Upper lobe of left lung (tissue), 6 donors: Measurements from ENCODE around the gene PHF21B. TPM values are rescaled to one million over a fixed set of nuclear protein-coding genes. Genes with fewer than 3 reads are reported as not detected.

Experiments used
- ATAC-seq, 2 donors: fragments of 200-7000 bp; cut with Tn5 transposase; one replicate each; pipeline ENCODE4 v1.9.1; 2022; ENCODE audit warnings: mild to moderate bottlenecking in 2 of 2, moderate library complexity in 2 of 2; ENCODE audit not compliant: low FRiP score in 2 of 2
- DNase-seq, 2 donors: peaks; one replicate each; pipeline ENCODE4 v3.0.0-alpha.2; 2019 to 2020
- H3K27ac ChIP-seq, 4 donors: fragments of 200-600 bp; sonication (generic); one replicate each; pipeline ENCODE4 v1.5.1; 2016 to 2019
- H3K27me3 ChIP-seq, 4 donors: fragments of 200-600 bp; sonication (generic); one replicate each; pipeline ENCODE4 v1.5.1; 2017 to 2019
- H3K36me3 ChIP-seq, 4 donors: fragments of 200-600 bp; sonication (generic); one replicate each; pipeline ENCODE4 v1.5.1; 2016 to 2019
- H3K4me1 ChIP-seq, 4 donors: fragments of 200-600 bp; sonication (generic); one replicate each; pipeline ENCODE4 v1.5.1; 2018 to 2019
- H3K4me3 ChIP-seq, 4 donors: fragments of 200-600 bp; sonication (generic); one replicate each; pipeline ENCODE4 v1.5.1; 2017 to 2019; ENCODE audit warnings: mild to moderate bottlenecking in 2 of 4, moderate library complexity in 1 of 4
- H3K9me3 ChIP-seq, 4 donors: fragments of 200-600 bp; sonication (generic); one replicate each; pipeline ENCODE4 v1.5.1; 2018 to 2019
- EP300 ChIP-seq, 4 donors: sonication (generic); formaldehyde crosslinking; IDR thresholded peaks; one replicate each; pipeline ENCODE4 v1.5.1; 2017; ENCODE audit warnings: antibody characterized with exemption in 4 of 4, control low read depth in 2 of 4
- POLR2A ChIP-seq, 4 donors: fragments of 450-650 bp; IDR thresholded peaks; one replicate each; pipeline ENCODE4 v1.5.1; 2016 to 2017; ENCODE audit warnings: antibody characterized with exemption in 4 of 4, mild to moderate bottlenecking in 2 of 4
- POLR2AphosphoS5 ChIP-seq, 2 donors: sonication (generic); formaldehyde crosslinking; IDR thresholded peaks; one replicate each; pipeline ENCODE4 v1.5.1; 2017; ENCODE audit warnings: antibody characterized with exemption in 2 of 2
- WGBS, 2 donors: methylation state at CpG; one replicate each; pipeline ENCODE4 v1.1.5; 2017 to 2018; 5-methylcytosine and 5-hydroxymethylcytosine counted together
- total RNA-seq, 6 donors: library from RNA; depleted of rRNA in 4 of 6; stranded (reverse); fragments of >200 nt in 4 of 6; gene quantifications; one replicate each; pipeline versions ENCODE4 v1.1.0 to v1.2.1, GENCODE V29; 2016 to 2021
- TF ChIP-seq, protein P1 (sequence below), 6 experiments: fragments of 450-650 bp in 4 of 6; fragments of 200-600 bp in 2 of 6; sonication (generic) in 2 of 6; IDR thresholded peaks; one replicate each; pipeline ENCODE4 v1.5.1; 2016 to 2019; ENCODE audit warnings: antibody characterized with exemption in 6 of 6
- donor health status: DM: no; HTN: no; CAD: no; lungs with moderate emphysema.
- donor health status: DM: no; HTN: yes; CAD: no; lungs with severe emphysema.

Gene PHF21B
- total RNA-seq, 6 donors from 2014 or later: 0.06 to 0.24 TPM; not detected in 4

DNA sequence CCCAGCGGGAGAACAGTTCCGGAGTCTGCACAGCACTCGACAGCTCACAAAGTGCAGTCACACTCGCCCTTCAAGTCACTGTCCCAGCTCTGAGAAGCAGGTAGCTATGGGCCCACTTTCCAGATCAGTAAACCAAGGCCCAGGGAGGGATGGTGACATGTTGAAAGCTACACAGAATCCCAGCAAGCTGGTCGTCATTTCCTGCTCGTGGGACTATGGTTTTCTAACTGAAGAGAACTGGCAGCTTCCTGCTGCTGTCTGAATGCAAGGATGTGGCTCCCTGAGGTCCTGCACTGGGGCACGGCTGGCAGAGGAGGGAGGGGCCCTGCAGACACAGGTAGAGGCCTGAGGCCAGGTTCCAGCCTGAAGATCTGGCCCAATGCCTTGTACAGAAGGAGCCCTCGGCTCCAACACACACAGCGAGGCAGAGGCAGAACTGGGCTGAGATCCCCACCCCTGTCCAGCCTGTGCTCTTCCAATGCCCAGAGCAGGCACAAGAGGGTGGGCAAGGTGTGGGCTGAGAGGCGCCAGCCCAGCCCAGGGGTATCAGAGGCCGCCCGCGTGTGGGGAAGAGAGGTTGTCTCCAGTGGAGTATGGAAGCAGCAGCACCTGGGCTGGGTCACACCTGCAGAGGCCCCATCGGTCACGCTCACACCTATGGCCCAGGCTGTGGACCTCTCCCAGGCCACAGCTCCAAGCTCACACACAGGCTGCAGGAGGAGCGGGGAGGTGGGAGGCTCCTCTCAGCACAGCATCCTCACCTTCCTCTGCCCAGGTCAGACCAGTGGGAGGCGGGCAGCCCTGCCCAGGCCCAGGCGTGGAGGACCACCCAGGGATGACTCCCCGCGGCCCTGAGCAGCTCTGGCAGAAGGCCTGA is 119.2 kb downstream of the PHF21B start:
- Histone ChIP-seq H3K9me3 (no peaks in the 10 kb centered on the region), H3K4me3 (no peak overlapping the region), H3K4me1 (no peaks in the 10 kb centered on the region), H3K27ac (no peak overlapping the region), H3K36me3 (no peaks in the 10 kb centered on the region), H3K27me3 (no peaks in the 10 kb centered on the region)
- WGBS, 2 donors: 81 to 86% methylated on average over 14 to 19 of the region's 20 CpGs
- peak in 1 of 2 donors; percentile 1 for ATAC-seq
- DNase-seq: peak in 1 of 2 donors; percentile 64
- TF ChIP-seq EP300 (IDR thresholded peaks at IDR 0.05): no peak
- no peak for TF ChIP-seq POLR2AphosphoS5 (IDR thresholded peaks at IDR 0.05)
- TF ChIP-seq, protein P1, sequence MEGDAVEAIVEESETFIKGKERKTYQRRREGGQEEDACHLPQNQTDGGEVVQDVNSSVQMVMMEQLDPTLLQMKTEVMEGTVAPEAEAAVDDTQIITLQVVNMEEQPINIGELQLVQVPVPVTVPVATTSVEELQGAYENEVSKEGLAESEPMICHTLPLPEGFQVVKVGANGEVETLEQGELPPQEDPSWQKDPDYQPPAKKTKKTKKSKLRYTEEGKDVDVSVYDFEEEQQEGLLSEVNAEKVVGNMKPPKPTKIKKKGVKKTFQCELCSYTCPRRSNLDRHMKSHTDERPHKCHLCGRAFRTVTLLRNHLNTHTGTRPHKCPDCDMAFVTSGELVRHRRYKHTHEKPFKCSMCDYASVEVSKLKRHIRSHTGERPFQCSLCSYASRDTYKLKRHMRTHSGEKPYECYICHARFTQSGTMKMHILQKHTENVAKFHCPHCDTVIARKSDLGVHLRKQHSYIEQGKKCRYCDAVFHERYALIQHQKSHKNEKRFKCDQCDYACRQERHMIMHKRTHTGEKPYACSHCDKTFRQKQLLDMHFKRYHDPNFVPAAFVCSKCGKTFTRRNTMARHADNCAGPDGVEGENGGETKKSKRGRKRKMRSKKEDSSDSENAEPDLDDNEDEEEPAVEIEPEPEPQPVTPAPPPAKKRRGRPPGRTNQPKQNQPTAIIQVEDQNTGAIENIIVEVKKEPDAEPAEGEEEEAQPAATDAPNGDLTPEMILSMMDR (IDR thresholded peaks at IDR 0.05): no peak
- no peak for TF ChIP-seq POLR2A (IDR thresholded peaks at IDR 0.05)

DNA sequence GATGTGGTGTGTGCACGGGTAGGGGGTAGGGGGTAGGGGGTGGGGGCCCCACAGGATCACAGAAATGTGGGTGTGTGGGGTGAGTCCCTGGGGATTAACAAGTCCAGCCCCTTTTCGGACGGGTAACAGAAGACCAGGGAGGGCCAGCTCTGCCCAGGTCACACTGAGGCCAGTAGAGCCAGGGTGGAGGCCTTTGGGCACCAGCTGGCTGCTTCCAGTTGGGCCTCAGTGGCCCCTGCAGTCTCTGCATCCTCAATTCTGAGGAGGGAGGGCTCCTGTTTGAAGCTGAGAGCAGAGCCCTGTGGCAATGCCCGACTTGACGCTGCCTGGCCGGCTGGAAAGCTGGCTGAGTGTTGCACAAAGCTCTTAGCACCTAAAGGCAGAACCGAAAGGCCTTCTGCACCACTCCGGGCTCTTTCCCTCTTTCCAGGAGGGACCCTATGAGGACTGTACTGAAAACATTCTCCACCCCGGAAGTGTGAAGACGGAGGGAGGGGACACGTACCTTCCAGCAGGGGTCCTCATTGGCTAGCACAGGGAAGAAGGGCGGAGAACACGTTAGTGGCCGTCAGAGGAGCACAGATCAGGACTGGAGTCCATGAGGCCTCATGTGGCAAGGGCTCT is 120.4 kb downstream of the PHF21B start:
- Histone ChIP-seq H3K27me3 (no peaks in the 10 kb centered on the region), H3K9me3 (no peaks in the 10 kb centered on the region), H3K4me1 (no peaks in the 10 kb centered on the region), H3K4me3 (no peak overlapping the region), H3K36me3 (no peaks in the 10 kb centered on the region), H3K27ac (no peak overlapping the region)
- TF ChIP-seq, protein P1 (IDR thresholded peaks at IDR 0.05): no peak
- no peak for TF ChIP-seq EP300 (IDR thresholded peaks at IDR 0.05)
- no peak for TF ChIP-seq POLR2AphosphoS5 (IDR thresholded peaks at IDR 0.05)
- TF ChIP-seq POLR2A (IDR thresholded peaks at IDR 0.05): no peak
- 64 to 82% methylated on average over 13 to 14 of the region's 14 CpGs for WGBS, 2 donors
- no peak for DNase-seq
- no peak for ATAC-seq

DNA sequence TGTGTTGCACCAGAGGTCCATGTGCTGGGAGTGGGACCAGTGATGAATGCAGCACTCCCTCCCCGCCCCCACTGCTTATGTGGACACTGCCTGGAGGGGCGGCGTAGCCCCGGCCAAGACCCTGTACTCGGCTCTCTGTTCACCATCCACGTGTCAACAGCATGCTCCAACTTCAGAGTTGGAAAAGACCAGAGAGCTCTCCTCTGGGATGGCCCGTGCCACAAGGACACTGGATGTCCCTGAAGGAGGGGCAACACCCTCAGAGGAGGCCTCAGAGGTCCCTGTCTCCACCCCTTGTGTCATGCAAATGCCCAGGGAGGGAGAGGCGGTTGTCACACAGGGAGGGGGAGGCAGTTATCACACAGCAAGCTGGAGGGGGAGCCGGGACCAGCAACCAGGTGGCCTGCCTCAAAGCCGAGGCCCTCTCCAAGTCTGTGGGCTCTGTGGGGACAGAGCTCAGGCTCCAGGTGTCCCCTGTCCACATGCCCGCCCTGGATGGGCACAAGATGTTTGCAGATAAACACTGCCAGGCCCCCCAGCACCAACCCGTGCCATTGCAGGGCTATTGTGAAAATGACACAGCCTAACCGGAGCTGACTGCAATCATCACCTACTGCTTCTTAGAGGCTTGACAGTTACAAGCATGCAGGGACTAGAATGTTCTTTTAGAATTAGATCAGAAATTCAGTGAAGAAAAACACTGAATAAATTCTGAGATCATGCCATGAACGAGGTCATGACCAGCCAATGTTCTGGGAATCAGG is 121.1 kb downstream of the PHF21B start:
- Histone ChIP-seq H3K4me3 (no peak overlapping the region), H3K27ac (no peak overlapping the region), H3K9me3 (no peaks in the 10 kb centered on the region), H3K27me3 (no peaks in the 10 kb centered on the region), H3K4me1 (no peaks in the 10 kb centered on the region), H3K36me3 (no peaks in the 10 kb centered on the region)
- 72 to 79% methylated on average over 8 to 13 of the region's 14 CpGs for WGBS, 2 donors
- TF ChIP-seq POLR2A (IDR thresholded peaks at IDR 0.05) (no peak), EP300 (IDR thresholded peaks at IDR 0.05) (no peak), POLR2AphosphoS5 (IDR thresholded peaks at IDR 0.05) (no peak)
- TF ChIP-seq, protein P1 (IDR thresholded peaks at IDR 0.05): no peak
- DNase-seq: no peak
- no peak for ATAC-seq

DNA sequence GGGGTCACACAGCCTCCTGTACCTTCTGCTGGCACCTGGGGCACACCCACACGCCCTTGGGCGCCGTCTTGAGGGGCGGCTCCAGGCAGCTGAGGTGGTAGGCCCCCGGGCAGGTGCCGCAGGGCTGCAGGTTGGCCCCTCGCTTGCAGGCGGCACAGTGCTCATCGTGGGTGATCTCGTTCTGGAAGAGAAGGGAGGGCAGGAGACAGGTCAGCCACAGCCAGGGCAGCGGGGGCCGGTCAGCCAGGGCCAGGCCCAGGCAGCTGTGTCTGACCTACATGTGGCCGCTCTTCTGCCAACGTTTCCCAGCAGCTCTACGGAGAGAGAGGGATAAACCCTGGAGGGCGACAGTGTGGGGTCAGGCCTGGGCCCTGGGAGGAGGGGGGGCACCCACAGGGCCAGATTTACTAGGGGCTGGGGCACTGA is 121.9 kb downstream of the PHF21B start:
- no peak overlapping the region for H3K27ac ChIP-seq
- no peaks in the 10 kb centered on the region for H3K4me1 ChIP-seq
- no peaks in the 10 kb centered on the region for H3K27me3 ChIP-seq
- no peaks in the 10 kb centered on the region for H3K36me3 ChIP-seq
- DNase-seq (peak in 1 of 2 donors; percentile 76), ATAC-seq (no peak)
- TF ChIP-seq POLR2AphosphoS5 (IDR thresholded peaks at IDR 0.05) (no peak), EP300 (IDR thresholded peaks at IDR 0.05) (no peak), POLR2A (IDR thresholded peaks at IDR 0.05) (no peak)
- TF ChIP-seq, protein P1 (IDR thresholded peaks at IDR 0.05): no peak
- H3K4me3 ChIP-seq: no peak overlapping the region
- no peaks in the 10 kb centered on the region for H3K9me3 ChIP-seq
- 83 to 84% methylated on average over 2 to 14 of the region's 16 CpGs for WGBS, 2 donors
